GM12878 (cell line): Measurements from ENCODE around the gene ADCY10. TPM values are rescaled to one million over a fixed set of nuclear protein-coding genes. Genes with fewer than 3 reads are reported as not detected.

ENCODE experiments used
- CHD1 ChIP-seq: IDR thresholded peaks from 2 replicates; pipeline ENCODE4 v1.6.1; 2012; ENCODE audit warnings: low read depth, low read length, improper control_type of control experiment
- CHD2 ChIP-seq: IDR thresholded peaks from 2 replicates; pipeline ENCODE4 v1.6.1; 2011; ENCODE audit warnings: low read depth, low read length, improper control_type of control experiment, borderline replicate concordance
- EGR1 ChIP-seq, 2 experiments: IDR thresholded peaks; 1 replicate in 1 of 2; 2 replicates in 1 of 2; pipeline ENCODE4 v1.6.1; 2011 to 2012; ENCODE audit warnings: low read depth in 2 of 2, low read length in 2 of 2, borderline replicate concordance in 1 of 2, mild to moderate bottlenecking in 1 of 2, moderate library complexity in 1 of 2
- NRF1 ChIP-seq: conservative IDR thresholded peaks from 2 replicates; pipeline ENCODE4 v1.6.1; 2011; ENCODE audit warnings: mild to moderate bottlenecking, low read depth, low read length, improper control_type of control experiment
- polyA plus RNA-seq, 11 experiments: library from polyadenylated mRNA; depleted of rRNA in 4 of 11; unstranded in 6 of 11; stranded (reverse) in 5 of 11; fragments of >200 nt; fragmentation: Nextera tagmentation in 4 of 11; fragmentation: Illumina TruSeq in 1 of 11; extraction: Ambion mirVana in 4 of 11; extraction: Trizol in 1 of 11; gene quantifications; 1 replicate in 1 of 11; 2 replicates in 10 of 11; pipeline versions ENCODE4 v1.2.1 to v1.2.3, GENCODE V29; 2011 to 2016; ENCODE audit warnings: inconsistent platforms in 2 of 11, missing spikeins in 2 of 11, low read depth in 1 of 11
- total RNA-seq, 4 experiments: library from RNA; depleted of rRNA in 3 of 4; stranded (reverse); fragments of >200 nt in 3 of 4; fragmentation: Illumina TruSeq in 1 of 4; extraction: Trizol in 1 of 4; gene quantifications; 2 replicates each; pipeline versions ENCODE4 v1.2.1 to v1.2.3, GENCODE V29; 2013 to 2021
- TF ChIP-seq, protein P1 (sequence below): fragments of 450-650 bp; IDR thresholded peaks from 2 replicates; pipeline ENCODE4 v1.6.1; 2016; ENCODE audit warnings: mild to moderate bottlenecking, moderate library complexity, borderline replicate concordance
- TF ChIP-seq, protein P2 (sequence below): fragments of 450-650 bp; IDR thresholded peaks from 2 replicates; pipeline ENCODE4 v1.6.1; 2017; ENCODE audit warnings: mild to moderate bottlenecking, moderate library complexity

Gene ADCY10
- total and polyA plus RNA-seq, 10 of the 15 experiments (the other 5 are each of a cell fraction or from before 2014, with no cell fraction given) = 0.13 to 0.22 TPM; not detected in 8

DNA sequence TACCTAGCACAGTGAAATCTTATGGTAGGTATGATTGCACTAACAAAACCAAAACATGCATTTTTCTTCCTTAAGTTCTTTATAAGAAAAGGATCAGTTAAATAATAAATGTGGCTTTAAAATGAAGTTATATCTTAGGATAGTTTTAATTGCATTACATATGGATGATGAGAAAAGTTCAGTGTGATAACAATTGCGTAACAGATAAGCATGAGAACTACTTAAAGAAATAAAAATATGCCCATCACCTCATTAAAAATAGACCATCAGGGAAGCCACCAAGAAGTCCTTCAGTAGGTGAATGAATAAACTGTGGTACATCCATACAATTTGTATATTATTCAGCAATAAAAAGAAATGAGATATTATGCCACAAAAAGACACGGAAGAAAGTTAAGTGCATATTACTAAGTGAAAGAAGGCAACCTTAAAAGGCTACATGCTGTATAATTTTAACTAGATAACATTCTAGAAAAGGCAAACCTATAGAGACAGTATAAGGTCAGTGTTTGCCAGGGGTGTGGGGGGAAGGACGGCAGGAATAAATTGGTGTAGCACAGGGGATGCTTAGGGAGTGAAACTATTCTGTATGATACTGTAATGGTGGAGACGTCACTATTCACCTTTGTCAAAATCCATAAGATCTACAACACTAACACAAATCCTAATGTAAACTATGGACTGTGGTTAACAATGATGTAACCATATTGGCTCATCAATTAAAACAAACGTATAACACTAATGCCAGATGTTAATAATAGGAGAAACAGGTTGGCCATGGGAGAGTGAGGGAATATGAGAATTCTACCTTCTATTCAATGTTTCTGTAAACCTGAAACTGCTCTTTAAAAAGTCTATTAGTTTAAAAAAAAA, 149.2 kb downstream of the ADCY10 start (continued):
- TF ChIP-seq, protein P1, sequence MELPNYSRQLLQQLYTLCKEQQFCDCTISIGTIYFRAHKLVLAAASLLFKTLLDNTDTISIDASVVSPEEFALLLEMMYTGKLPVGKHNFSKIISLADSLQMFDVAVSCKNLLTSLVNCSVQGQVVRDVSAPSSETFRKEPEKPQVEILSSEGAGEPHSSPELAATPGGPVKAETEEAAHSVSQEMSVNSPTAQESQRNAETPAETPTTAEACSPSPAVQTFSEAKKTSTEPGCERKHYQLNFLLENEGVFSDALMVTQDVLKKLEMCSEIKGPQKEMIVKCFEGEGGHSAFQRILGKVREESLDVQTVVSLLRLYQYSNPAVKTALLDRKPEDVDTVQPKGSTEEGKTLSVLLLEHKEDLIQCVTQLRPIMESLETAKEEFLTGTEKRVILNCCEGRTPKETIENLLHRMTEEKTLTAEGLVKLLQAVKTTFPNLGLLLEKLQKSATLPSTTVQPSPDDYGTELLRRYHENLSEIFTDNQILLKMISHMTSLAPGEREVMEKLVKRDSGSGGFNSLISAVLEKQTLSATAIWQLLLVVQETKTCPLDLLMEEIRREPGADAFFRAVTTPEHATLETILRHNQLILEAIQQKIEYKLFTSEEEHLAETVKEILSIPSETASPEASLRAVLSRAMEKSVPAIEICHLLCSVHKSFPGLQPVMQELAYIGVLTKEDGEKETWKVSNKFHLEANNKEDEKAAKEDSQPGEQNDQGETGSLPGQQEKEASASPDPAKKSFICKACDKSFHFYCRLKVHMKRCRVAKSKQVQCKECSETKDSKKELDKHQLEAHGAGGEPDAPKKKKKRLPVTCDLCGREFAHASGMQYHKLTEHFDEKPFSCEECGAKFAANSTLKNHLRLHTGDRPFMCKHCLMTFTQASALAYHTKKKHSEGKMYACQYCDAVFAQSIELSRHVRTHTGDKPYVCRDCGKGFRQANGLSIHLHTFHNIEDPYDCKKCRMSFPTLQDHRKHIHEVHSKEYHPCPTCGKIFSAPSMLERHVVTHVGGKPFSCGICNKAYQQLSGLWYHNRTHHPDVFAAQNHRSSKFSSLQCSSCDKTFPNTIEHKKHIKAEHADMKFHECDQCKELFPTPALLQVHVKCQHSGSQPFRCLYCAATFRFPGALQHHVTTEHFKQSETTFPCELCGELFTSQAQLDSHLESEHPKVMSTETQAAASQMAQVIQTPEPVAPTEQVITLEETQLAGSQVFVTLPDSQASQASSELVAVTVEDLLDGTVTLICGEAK = no peak
- TF ChIP-seq, protein P2, sequence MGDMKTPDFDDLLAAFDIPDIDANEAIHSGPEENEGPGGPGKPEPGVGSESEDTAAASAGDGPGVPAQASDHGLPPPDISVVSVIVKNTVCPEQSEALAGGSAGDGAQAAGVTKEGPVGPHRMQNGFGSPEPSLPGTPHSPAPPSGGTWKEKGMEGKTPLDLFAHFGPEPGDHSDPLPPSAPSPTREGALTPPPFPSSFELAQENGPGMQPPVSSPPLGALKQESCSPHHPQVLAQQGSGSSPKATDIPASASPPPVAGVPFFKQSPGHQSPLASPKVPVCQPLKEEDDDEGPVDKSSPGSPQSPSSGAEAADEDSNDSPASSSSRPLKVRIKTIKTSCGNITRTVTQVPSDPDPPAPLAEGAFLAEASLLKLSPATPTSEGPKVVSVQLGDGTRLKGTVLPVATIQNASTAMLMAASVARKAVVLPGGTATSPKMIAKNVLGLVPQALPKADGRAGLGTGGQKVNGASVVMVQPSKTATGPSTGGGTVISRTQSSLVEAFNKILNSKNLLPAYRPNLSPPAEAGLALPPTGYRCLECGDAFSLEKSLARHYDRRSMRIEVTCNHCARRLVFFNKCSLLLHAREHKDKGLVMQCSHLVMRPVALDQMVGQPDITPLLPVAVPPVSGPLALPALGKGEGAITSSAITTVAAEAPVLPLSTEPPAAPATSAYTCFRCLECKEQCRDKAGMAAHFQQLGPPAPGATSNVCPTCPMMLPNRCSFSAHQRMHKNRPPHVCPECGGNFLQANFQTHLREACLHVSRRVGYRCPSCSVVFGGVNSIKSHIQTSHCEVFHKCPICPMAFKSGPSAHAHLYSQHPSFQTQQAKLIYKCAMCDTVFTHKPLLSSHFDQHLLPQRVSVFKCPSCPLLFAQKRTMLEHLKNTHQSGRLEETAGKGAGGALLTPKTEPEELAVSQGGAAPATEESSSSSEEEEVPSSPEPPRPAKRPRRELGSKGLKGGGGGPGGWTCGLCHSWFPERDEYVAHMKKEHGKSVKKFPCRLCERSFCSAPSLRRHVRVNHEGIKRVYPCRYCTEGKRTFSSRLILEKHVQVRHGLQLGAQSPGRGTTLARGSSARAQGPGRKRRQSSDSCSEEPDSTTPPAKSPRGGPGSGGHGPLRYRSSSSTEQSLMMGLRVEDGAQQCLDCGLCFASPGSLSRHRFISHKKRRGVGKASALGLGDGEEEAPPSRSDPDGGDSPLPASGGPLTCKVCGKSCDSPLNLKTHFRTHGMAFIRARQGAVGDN = no peak
- TF ChIP-seq CHD2 (no peak), CHD1 (no peak), EGR1 (IDR thresholded peaks at IDR 0.05; ENCODE audit: borderline replicate concordance in 1 of 2, low read depth in 2 of 2, low read length in 2 of 2) (no peak), NRF1 (no peak)
